ENCODE results near the gene C5orf63. TPM values are rescaled to one million over a fixed set of nuclear protein-coding genes. Genes with fewer than 3 reads are reported as not detected.
"Not testable (repeated sequence)": the region's sequence is repeated elsewhere in the genome, so short reads cannot be mapped to it uniquely, and the experiment has no call there.

C5orf63 gene
- total and polyA plus RNA-seq, 7 donors, result 0.55 to 10.9 (median 4.1) TPM

DNA sequence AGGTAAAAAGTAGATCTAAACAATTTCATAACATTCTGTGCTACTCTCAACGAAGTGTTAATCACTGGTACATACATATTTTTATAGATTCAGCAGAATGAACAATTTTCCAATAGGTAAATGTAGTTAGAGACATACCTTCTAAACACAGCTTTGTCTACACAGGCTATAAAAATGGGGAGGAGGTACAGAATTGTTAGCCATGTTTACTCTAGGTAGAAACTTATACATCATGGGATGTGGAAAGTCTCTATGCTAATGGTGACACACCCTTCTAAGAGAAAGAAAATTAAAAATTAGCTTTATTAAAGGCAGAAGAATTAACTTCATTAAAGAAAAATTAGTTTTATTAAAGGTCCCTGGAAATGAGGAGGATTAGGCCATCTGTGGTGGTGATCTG is 11.8 kb downstream of the C5orf63 start:
- TF ChIP-seq, protein P1, sequence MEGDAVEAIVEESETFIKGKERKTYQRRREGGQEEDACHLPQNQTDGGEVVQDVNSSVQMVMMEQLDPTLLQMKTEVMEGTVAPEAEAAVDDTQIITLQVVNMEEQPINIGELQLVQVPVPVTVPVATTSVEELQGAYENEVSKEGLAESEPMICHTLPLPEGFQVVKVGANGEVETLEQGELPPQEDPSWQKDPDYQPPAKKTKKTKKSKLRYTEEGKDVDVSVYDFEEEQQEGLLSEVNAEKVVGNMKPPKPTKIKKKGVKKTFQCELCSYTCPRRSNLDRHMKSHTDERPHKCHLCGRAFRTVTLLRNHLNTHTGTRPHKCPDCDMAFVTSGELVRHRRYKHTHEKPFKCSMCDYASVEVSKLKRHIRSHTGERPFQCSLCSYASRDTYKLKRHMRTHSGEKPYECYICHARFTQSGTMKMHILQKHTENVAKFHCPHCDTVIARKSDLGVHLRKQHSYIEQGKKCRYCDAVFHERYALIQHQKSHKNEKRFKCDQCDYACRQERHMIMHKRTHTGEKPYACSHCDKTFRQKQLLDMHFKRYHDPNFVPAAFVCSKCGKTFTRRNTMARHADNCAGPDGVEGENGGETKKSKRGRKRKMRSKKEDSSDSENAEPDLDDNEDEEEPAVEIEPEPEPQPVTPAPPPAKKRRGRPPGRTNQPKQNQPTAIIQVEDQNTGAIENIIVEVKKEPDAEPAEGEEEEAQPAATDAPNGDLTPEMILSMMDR (IDR thresholded peaks at IDR 0.05), result no peak
- TF ChIP-seq POLR2AphosphoS5 (IDR thresholded peaks at IDR 0.05) (no peak), POLR2A (IDR thresholded peaks at IDR 0.05) (no peak), EP300 (IDR thresholded peaks at IDR 0.05) (no peak)
- H3K9me3 ChIP-seq, result no peaks in the 10 kb centered on the region
- intact Hi-C loops (cut with DNase I), result no loop called here
- no peak overlapping the region for H3K27ac ChIP-seq
- no peaks in the 10 kb centered on the region for H3K4me1 ChIP-seq
- WGBS, 2 donors, result 28 to 62% methylated on average over 1 of the region's 1 CpG
- peaks cover 0 to 6% (median 2%) of the 10 kb centered on the region in 4 donors for H3K36me3 ChIP-seq
- H3K27me3 ChIP-seq, result no peaks in the 10 kb centered on the region
- no peak for DNase-seq
- no peak overlapping the region for H3K4me3 ChIP-seq

DNA sequence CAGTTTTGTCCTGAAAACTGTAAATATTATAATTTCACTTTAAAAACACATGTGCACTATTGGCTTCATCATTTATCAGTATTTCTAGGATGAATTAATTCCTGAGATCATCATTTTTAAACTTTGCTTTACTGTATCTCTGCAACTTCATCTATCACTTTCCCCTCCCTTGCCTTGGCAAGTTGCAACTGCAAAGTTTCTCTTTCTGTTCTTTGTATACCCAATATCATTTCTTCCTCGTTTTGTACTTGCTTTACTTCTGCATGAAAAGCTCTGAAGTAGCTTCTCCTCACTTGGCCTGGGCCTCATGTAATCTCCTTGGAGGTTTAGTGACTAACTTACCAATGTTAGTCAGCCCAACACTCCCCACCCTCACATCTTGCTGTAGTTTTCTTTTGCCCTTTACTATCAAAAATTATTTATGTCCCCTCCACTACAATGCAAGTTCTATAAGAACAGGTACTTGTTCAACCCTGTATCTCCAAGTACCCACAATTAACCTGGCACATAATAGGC is 12.8 kb downstream of the C5orf63 start:
- DNase-seq, result no peak
- Histone ChIP-seq H3K4me3 (no peak overlapping the region), H3K36me3 (peaks cover 0 to 6% (median 2%) of the 10 kb centered on the region in 4 donors), H3K27ac (no peak overlapping the region), H3K4me1 (no peaks in the 10 kb centered on the region), H3K27me3 (no peaks in the 10 kb centered on the region), H3K9me3 (no peaks in the 10 kb centered on the region)
- WGBS, 2 donors, result 36 to 44% methylated on average over 1 of the region's 1 CpG
- TF ChIP-seq EP300 (IDR thresholded peaks at IDR 0.05), result no peak
- TF ChIP-seq, protein P1 (IDR thresholded peaks at IDR 0.05), result no peak
- no peak for TF ChIP-seq POLR2AphosphoS5 (IDR thresholded peaks at IDR 0.05)
- no peak for TF ChIP-seq POLR2A (IDR thresholded peaks at IDR 0.05)
- intact Hi-C loops (cut with DNase I), result no loop called here

DNA sequence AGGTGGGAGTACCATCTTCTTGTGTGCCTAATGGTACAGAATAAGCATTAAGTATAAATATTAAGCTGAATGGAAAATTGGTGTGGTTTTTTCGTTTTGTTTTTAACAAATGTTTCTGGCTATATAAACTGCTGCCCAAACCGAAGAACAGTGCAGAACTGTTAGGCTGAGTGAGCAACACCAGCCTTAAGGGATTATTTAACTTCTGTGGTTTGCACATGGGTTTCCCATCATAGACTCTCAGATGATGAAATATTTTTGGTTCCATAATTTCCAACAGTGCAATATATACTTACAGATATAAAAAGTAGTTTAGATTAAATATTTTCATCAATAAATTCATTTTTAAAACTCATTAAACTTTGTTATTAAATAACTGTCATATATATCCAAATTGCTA is 16.4 kb downstream of the C5orf63 start:
- Histone ChIP-seq H3K9me3 (no peaks in the 10 kb centered on the region), H3K36me3 (peaks cover 0 to 6% (median 2%) of the 10 kb centered on the region in 4 donors), H3K27ac (no peak overlapping the region), H3K4me3 (no peak overlapping the region), H3K4me1 (no peaks in the 10 kb centered on the region), H3K27me3 (no peaks in the 10 kb centered on the region)
- no peak for DNase-seq
- intact Hi-C loops (cut with DNase I), result no loop called here
- 73 to 79% methylated on average over 2 of the region's 2 CpGs for WGBS, 2 donors
- TF ChIP-seq POLR2A (IDR thresholded peaks at IDR 0.05), result no peak
- no peak for TF ChIP-seq EP300 (IDR thresholded peaks at IDR 0.05)
- TF ChIP-seq, protein P1 (IDR thresholded peaks at IDR 0.05), result no peak
- no peak for TF ChIP-seq POLR2AphosphoS5 (IDR thresholded peaks at IDR 0.05)

DNA sequence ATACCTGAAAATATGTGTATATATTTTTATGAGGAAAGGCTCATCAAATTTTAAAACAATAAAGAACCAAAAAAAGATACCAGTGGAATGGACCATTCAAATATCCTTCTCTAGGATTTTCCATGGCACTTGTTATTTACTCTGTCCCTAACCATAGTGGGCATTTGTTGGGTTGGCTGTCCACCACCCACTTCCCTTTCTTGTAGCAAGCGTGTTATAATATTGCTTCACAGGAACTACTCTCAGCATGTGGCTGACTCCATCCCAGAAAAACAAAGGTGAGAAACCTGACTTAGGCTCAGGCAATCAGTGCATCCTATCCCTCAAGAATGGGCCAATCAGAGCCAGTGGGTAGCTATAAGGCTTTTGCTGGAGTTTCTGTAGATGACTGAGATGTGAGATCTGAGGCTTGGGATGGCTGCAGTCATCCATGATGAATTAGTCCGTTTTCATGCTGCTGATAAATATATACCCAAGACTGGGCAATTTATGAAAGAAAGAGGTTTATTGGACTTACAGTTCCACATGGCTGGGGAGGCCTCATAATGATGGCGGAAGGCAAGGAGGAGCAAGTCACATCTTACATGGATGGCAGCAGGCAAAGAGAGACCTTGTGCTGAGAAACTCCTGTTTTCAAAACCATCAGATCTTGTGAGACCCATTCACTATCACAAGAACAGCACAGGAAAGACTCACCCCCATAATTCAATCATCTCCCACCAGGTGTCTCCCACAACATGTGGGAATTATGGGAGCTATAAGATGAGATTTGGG is 17.2 kb downstream of the C5orf63 start:
- no peak overlapping the region for H3K27ac ChIP-seq
- no peaks in the 10 kb centered on the region for H3K9me3 ChIP-seq
- no peaks in the 10 kb centered on the region for H3K4me1 ChIP-seq
- DNase-seq, result no peak
- intact Hi-C loops (cut with DNase I), result no loop called here
- WGBS, 2 donors, result 94 to 95% methylated on average over 3 of the region's 3 CpGs
- H3K27me3 ChIP-seq, result no peaks in the 10 kb centered on the region
- no peak overlapping the region for H3K4me3 ChIP-seq
- no peak for TF ChIP-seq POLR2A (IDR thresholded peaks at IDR 0.05)
- no peak for TF ChIP-seq EP300 (IDR thresholded peaks at IDR 0.05)
- H3K36me3 ChIP-seq, result peaks cover 0 to 6% (median 2%) of the 10 kb centered on the region in 4 donors

DNA sequence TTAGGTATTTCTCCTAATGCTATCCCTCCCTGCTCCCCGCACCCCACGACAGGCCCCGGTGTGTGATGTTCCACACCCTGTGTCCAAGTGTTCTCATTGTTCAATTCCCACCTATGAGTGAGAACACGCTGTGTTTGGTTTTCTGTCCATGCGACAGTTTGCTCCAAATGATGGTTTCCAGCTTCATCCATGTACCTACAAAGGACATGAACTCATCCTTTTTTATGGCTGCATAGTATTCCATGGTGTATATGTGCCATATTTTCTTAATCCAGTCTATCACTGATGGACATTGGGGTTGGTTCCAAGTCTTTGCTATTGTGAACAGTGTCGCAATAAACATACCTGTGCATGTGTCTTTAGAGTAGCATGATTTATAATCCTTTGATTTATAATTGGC is 19.8 kb downstream of the C5orf63 start:
- 89 to 94% methylated on average over 6 of the region's 6 CpGs for WGBS, 2 donors
- H3K9me3 ChIP-seq; H3K27ac ChIP-seq; H3K4me1 ChIP-seq; H3K36me3 ChIP-seq; H3K27me3 ChIP-seq; H3K4me3 ChIP-seq; intact Hi-C loops (cut with DNase I); DNase-seq: not testable (repeated sequence)
